NB4 (cell line): ENCODE data around the gene NOS1.

Source experiments
- MYC ChIP-seq: IDR thresholded peaks from 2 replicates; pipeline ENCODE4 v1.6.1; 2011; ENCODE audit warnings: low read depth, low read length
- POLR2A ChIP-seq: IDR thresholded peaks from 2 replicates; pipeline ENCODE4 v1.6.1; 2011; ENCODE audit warnings: mild to moderate bottlenecking; ENCODE audit not compliant: insufficient read length; ENCODE audit errors: extremely low read depth
- TF ChIP-seq, protein P1 (sequence below): IDR thresholded peaks from 2 replicates; pipeline ENCODE4 v1.6.1; 2011; ENCODE audit warnings: low read depth, low read length
- TF ChIP-seq, protein P2 (sequence below): IDR thresholded peaks from one replicate; pipeline ENCODE4 v1.5.1; 2012; ENCODE audit warnings: low read depth, low read length

DNA sequence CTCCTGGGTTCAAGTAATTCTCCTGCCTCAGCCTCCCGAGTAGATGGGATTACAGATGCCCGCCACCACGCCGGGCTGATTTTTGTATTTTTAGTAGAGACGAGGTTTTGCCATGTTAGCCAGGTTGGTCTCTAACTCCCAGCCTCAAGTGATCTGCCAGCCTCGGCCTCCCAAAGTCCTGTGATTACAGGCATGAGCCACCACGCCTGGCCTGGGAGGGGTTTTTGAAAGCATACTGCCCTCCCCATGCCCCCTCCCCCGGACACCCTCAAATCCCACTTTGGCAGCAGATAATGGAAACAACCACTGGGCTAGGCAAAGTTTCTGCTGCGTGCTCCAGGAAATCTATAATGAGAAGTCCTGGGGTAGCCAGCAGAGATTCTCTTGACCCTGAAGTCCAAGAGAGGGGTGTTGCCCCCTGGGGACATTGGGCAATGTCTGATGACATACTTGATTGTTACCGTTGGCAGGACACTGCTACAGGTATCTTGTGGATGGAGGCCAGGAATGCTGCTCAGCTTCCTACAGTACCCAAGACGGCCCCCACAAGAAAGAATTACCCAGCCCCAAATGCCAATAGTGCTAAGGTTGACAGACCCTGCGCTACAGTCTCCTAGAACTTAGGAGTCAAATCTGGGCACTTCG lies 152.5 kb downstream of the NOS1 start:
- TF ChIP-seq, protein P1, sequence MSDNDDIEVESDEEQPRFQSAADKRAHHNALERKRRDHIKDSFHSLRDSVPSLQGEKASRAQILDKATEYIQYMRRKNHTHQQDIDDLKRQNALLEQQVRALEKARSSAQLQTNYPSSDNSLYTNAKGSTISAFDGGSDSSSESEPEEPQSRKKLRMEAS, result no peak
- TF ChIP-seq, protein P2, sequence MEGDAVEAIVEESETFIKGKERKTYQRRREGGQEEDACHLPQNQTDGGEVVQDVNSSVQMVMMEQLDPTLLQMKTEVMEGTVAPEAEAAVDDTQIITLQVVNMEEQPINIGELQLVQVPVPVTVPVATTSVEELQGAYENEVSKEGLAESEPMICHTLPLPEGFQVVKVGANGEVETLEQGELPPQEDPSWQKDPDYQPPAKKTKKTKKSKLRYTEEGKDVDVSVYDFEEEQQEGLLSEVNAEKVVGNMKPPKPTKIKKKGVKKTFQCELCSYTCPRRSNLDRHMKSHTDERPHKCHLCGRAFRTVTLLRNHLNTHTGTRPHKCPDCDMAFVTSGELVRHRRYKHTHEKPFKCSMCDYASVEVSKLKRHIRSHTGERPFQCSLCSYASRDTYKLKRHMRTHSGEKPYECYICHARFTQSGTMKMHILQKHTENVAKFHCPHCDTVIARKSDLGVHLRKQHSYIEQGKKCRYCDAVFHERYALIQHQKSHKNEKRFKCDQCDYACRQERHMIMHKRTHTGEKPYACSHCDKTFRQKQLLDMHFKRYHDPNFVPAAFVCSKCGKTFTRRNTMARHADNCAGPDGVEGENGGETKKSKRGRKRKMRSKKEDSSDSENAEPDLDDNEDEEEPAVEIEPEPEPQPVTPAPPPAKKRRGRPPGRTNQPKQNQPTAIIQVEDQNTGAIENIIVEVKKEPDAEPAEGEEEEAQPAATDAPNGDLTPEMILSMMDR, result no peak
- TF ChIP-seq POLR2A, result no peak
- TF ChIP-seq MYC, result no peak
